Keratinocyte (primary cell): Measurements from ENCODE around the gene C19orf38. TPM values are rescaled to one million over a fixed set of nuclear protein-coding genes. Genes with fewer than 3 reads are reported as not detected.

Source experiments
- DNase-seq: peaks from one replicate; pipeline ENCODE4 v3.0.0-alpha.2; 2011; ENCODE audit warnings: low read depth, missing footprints, low spot score
- FAIRE-seq: peaks from 2 replicates; lab custom pipeline; 2011; peaks lifted over from hg19 to GRCh38; lab: Jason Lieb, UNC
- H2AFZ ChIP-seq: 2 replicates; pipeline ENCODE4 v1.6.0; 2012; ENCODE audit warnings: low read length, control low read depth, inconsistent platforms; ENCODE audit not compliant: control insufficient read depth
- H3K27ac ChIP-seq: 2 replicates; pipeline ENCODE4 v1.5.1; 2011; ENCODE audit warnings: low read length; ENCODE audit not compliant: control insufficient read depth, insufficient read depth
- H3K27me3 ChIP-seq: 3 replicates; pipeline ENCODE4 v1.6.0; 2011; ENCODE audit warnings: low read length; ENCODE audit not compliant: control insufficient read depth, insufficient read depth; ENCODE audit errors: extremely low read depth
- H3K36me3 ChIP-seq, 2 experiments: 2 replicates in 1 of 2; 3 replicates in 1 of 2; pipeline ENCODE4 v1.5.1; 2011; ENCODE audit warnings: low read length in 2 of 2, mild to moderate bottlenecking in 1 of 2; ENCODE audit not compliant: control insufficient read depth in 2 of 2, insufficient read depth in 2 of 2; ENCODE audit errors: extremely low read depth in 1 of 2
- H3K4me1 ChIP-seq: 3 replicates; pipeline ENCODE4 v1.5.1; 2011; ENCODE audit warnings: low read length; ENCODE audit not compliant: control insufficient read depth, insufficient read depth; ENCODE audit errors: extremely low read depth
- H3K4me2 ChIP-seq: 3 replicates; pipeline ENCODE4 v1.6.0; 2011; ENCODE audit warnings: low read depth, low read length; ENCODE audit not compliant: control insufficient read depth, insufficient read depth; ENCODE audit errors: extremely low read depth
- H3K4me3 ChIP-seq, 3 experiments: fragments of 200-600 bp in 1 of 3; sonication (generic) in 1 of 3; 2 replicates in 2 of 3; 3 replicates in 1 of 3; pipeline ENCODE4 v1.5.1; 2011 to 2016; ENCODE audit warnings: low read length in 3 of 3, mild to moderate bottlenecking in 3 of 3, control low read depth in 2 of 3, inconsistent platforms in 1 of 3, low read depth in 1 of 3, mixed read lengths in 1 of 3, mixed run types in 1 of 3, moderate library complexity in 1 of 3; ENCODE audit not compliant: control insufficient read depth in 2 of 3, insufficient read depth in 2 of 3; ENCODE audit errors: extremely low read depth in 1 of 3
- H3K79me2 ChIP-seq: 2 replicates; pipeline ENCODE4 v1.6.0; 2012; ENCODE audit warnings: low read length; ENCODE audit not compliant: control insufficient read depth, insufficient read depth
- H3K9ac ChIP-seq: 3 replicates; pipeline ENCODE4 v1.6.0; 2011; ENCODE audit warnings: low read length; ENCODE audit not compliant: control insufficient read depth, insufficient read depth; ENCODE audit errors: extremely low read depth
- H3K9me1 ChIP-seq: 3 replicates; pipeline ENCODE4 v1.6.0; 2011; ENCODE audit warnings: low read length; ENCODE audit not compliant: control insufficient read depth, insufficient read depth; ENCODE audit errors: extremely low read depth
- H3K9me3 ChIP-seq: 2 replicates; pipeline ENCODE4 v1.5.1; 2012; ENCODE audit warnings: low read depth, low read length; ENCODE audit not compliant: control insufficient read depth
- H4K20me1 ChIP-seq: 3 replicates; pipeline ENCODE4 v1.6.0; 2011; ENCODE audit warnings: low read length; ENCODE audit not compliant: control insufficient read depth, insufficient read depth; ENCODE audit errors: extremely low read depth
- EZH2 ChIP-seq: IDR thresholded peaks from one replicate; pipeline ENCODE4 v1.6.1; 2012; ENCODE audit warnings: inconsistent platforms, mild to moderate bottlenecking, low read length, moderate library complexity
- dilution Hi-C: fragments of 300-500 bp; cut with MboI; formaldehyde crosslinking; loops from one replicate; pipeline ENCODE4 v1.7.0; 2020; ENCODE audit warnings: low sequenced_read_pairs; ENCODE audit not compliant: extremely low pct_ligation_motif_present
- polyA plus RNA-seq, 5 experiments: library from polyadenylated mRNA; depleted of rRNA in 3 of 5; stranded (reverse) in 3 of 5; stranded (forward) in 1 of 5; unstranded in 1 of 5; fragments of >200 nt; gene quantifications; 1 replicate in 1 of 5; 2 replicates in 3 of 5; 3 replicates in 1 of 5; pipeline versions ENCODE4 v1.2.1 to v1.2.3, GENCODE V29; 2011 to 2012; ENCODE audit warnings: missing spikeins in 2 of 5, low read depth in 1 of 5, low replicate concordance in 1 of 5
- TF ChIP-seq, protein P1 (sequence below), 3 experiments: IDR thresholded peaks in 1 of 3; conservative IDR thresholded peaks in 1 of 3; optimal IDR thresholded peaks in 1 of 3; 2 replicates in 2 of 3; 3 replicates in 1 of 3; pipeline versions ENCODE3 to v1.5.1; 2011; ENCODE audit warnings: low read length in 3 of 3, mild to moderate bottlenecking in 3 of 3, moderate library complexity in 2 of 3, control low read depth in 1 of 3, inconsistent platforms in 1 of 3; ENCODE audit not compliant: insufficient read depth in 2 of 3; ENCODE audit errors: extremely low read depth in 1 of 3

C19orf38 gene
- polyA plus RNA-seq, 1 donor (not counting 4 experiments of a cell fraction or from before 2014, with no cell fraction given): 0.14 TPM

GRCh38 chr19:10895363-10895762 lies 47.1 kb downstream of the C19orf38 start:
- no peak overlapping the region for H3K4me2 ChIP-seq
- H3K9me1 ChIP-seq: peaks cover 12% of the 10 kb centered on the region
- DNase-seq: no peak
- H3K9ac ChIP-seq: no peak overlapping the region
- dilution Hi-C loops: no loop called here
- H3K79me2 ChIP-seq: peaks cover 51% of the 10 kb centered on the region
- no peak overlapping the region for H2AFZ ChIP-seq
- no peak overlapping the region for H3K4me3 ChIP-seq
- peaks cover 11% of the 10 kb centered on the region for H4K20me1 ChIP-seq
- H3K27me3 ChIP-seq: no peaks in the 10 kb centered on the region
- H3K4me1 ChIP-seq: peaks cover 33% of the 10 kb centered on the region
- no peaks in the 10 kb centered on the region for H3K36me3 ChIP-seq
- no peak overlapping the region for H3K27ac ChIP-seq
- FAIRE-seq: no peak
- TF ChIP-seq EZH2: no peak
- TF ChIP-seq, protein P1, sequence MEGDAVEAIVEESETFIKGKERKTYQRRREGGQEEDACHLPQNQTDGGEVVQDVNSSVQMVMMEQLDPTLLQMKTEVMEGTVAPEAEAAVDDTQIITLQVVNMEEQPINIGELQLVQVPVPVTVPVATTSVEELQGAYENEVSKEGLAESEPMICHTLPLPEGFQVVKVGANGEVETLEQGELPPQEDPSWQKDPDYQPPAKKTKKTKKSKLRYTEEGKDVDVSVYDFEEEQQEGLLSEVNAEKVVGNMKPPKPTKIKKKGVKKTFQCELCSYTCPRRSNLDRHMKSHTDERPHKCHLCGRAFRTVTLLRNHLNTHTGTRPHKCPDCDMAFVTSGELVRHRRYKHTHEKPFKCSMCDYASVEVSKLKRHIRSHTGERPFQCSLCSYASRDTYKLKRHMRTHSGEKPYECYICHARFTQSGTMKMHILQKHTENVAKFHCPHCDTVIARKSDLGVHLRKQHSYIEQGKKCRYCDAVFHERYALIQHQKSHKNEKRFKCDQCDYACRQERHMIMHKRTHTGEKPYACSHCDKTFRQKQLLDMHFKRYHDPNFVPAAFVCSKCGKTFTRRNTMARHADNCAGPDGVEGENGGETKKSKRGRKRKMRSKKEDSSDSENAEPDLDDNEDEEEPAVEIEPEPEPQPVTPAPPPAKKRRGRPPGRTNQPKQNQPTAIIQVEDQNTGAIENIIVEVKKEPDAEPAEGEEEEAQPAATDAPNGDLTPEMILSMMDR (optimal IDR thresholded peaks at IDR 0.05 in 1 of 3, IDR thresholded peaks at IDR 0.05 in 1 of 3, conservative IDR thresholded peaks at IDR 0.05 in 1 of 3; ENCODE audit: extremely low read depth in 1 of 3, insufficient read depth in 2 of 3, low read length in 3 of 3): no peak
- no peaks in the 10 kb centered on the region for H3K9me3 ChIP-seq

- Histone ChIP-seq H3K4me1 (peaks cover 30% of the 10 kb centered on the region), H3K79me2 (peaks cover 48% of the 10 kb centered on the region), H3K4me2 (no peak overlapping the region), H3K9me3 (no peaks in the 10 kb centered on the region), H3K27ac (no peak overlapping the region), H4K20me1 (peaks cover 9% of the 10 kb centered on the region), H2AFZ (no peak overlapping the region), H3K4me3 (no peak overlapping the region), H3K36me3 (no peaks in the 10 kb centered on the region), H3K9ac (no peak overlapping the region), H3K27me3 (no peaks in the 10 kb centered on the region), H3K9me1 (peaks cover 10% of the 10 kb centered on the region)
- no peak for FAIRE-seq
- TF ChIP-seq, protein P1 (optimal IDR thresholded peaks at IDR 0.05 in 1 of 3, IDR thresholded peaks at IDR 0.05 in 1 of 3, conservative IDR thresholded peaks at IDR 0.05 in 1 of 3; ENCODE audit: extremely low read depth in 1 of 3, insufficient read depth in 2 of 3, low read length in 3 of 3): peak in 1 of 3 experiments; percentile 2
- TF ChIP-seq EZH2: no peak
- dilution Hi-C loops: no loop called here
- DNase-seq: no peak
Observed at GRCh38 chr19:10895920-10896319, 47.7 kb downstream of the C19orf38 start.
